HG02973 (cell line): Measurements from ENCODE around the gene KRTAP12-4.
"Not testable (repeated sequence)": the region's sequence is repeated elsewhere in the genome, so short reads cannot be mapped to it uniquely, and the experiment has no call there.

Source experiments
- ATAC-seq: cut with Tn5 transposase; IDR thresholded peaks from one replicate; pipeline ENCODE4 v1.9.1; 2021; ENCODE audit warnings: moderate library complexity; ENCODE audit not compliant: unreplicated experiment

KRTAP12-4 gene

GRCh38 chr21:44613386-44614155 is 40.9 kb downstream of the KRTAP12-4 start:
- no peak for ATAC-seq

- no peak for ATAC-seq
Measured at GRCh38 chr21:44612669-44613229, 41.7 kb downstream of the KRTAP12-4 start.

- ATAC-seq, result no peak
Measured at GRCh38 chr21:44612029-44612486, 42.4 kb downstream of the KRTAP12-4 start, which contains the start of gene KRTAP10-8. Gene KRTAP10-8, plus strand, starts transcription at chr21:44612079. Its CDS starts 22 bp downstream, at chr21:44612101.

- ATAC-seq, result no peak
Measured at GRCh38 chr21:44611551-44611950, 42.9 kb downstream of the KRTAP12-4 start.

- ATAC-seq, result not testable (repeated sequence)
Measured at GRCh38 chr21:44610157-44610843, 44.2 kb downstream of the KRTAP12-4 start.

- ATAC-seq, result no peak
Measured at GRCh38 chr21:44609193-44609592, 45.3 kb downstream of the KRTAP12-4 start.

DNA sequence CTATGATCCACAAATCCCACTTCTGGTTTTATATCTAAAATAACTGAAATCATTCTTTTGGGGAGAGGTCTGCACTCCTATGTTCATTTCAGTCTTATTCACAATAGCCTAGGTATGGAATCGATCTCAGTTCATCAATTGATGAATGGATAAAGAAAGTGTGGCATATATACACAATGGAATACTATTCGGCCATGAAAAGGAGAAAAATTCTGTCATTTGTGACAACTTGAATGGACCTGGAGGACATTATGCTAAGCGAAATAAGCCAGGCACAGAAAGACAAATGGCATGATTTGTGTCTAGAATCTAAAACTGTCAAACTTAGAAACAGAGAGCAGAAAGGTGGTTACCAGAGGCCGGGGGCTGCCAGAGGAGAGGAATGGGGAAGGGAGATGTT is 48.0 kb downstream of the KRTAP12-4 start:
- no peak for ATAC-seq
